NCI-H1436 treated with DMSO at 0.1 percent for 48 hours (cell line): ENCODE measurements around the gene BANF2.
"Not testable (repeated sequence)": the region's sequence is repeated elsewhere in the genome, so short reads cannot be mapped to it uniquely, and the experiment has no call there.

Experiments used
- DNase-seq: peaks from one replicate; lab custom pipeline; 2025; lab: John Stamatoyannopoulos, UW

BANF2 gene

GRCh38 chr20:17683218-17684076 lies 16.3 kb upstream of the BANF2 start:
- no peak for DNase-seq

GRCh38 chr20:17684077-17684888 lies 15.5 kb upstream of the BANF2 start:
- no peak for DNase-seq

GRCh38 chr20:17685168-17685567 lies 14.6 kb upstream of the BANF2 start:
- no peak for DNase-seq

- DNase-seq, result no peak
These were observed 12.0 kb upstream of the BANF2 start for GRCh38 chr20:17687800-17688199.

GRCh38 chr20:17688965-17689364 lies 10.8 kb upstream of the BANF2 start:
- DNase-seq, result no peak

- DNase-seq, result no peak
These were observed 9.6 kb upstream of the BANF2 start for GRCh38 chr20:17690144-17690543.

- no peak for DNase-seq
These were observed 8.0 kb upstream of the BANF2 start for GRCh38 chr20:17691758-17692157.

- DNase-seq, result no peak
These were observed 6.2 kb upstream of the BANF2 start for GRCh38 chr20:17693444-17694001.

GRCh38 chr20:17694767-17695166 lies 5.0 kb upstream of the BANF2 start:
- no peak for DNase-seq

- DNase-seq, result no peak
These were observed 3.5 kb upstream of the BANF2 start for GRCh38 chr20:17696287-17696686.

- DNase-seq, result no peak
These were observed 2.6 kb upstream of the BANF2 start for GRCh38 chr20:17697171-17697570.

- no peak for DNase-seq
These were observed 1.4 kb upstream of the BANF2 start for GRCh38 chr20:17698384-17698783.

- DNase-seq, result no peak
These were observed 871 bp downstream of the BANF2 start for GRCh38 chr20:17700637-17701036.

GRCh38 chr20:17701826-17702225 lies 2.1 kb downstream of the BANF2 start:
- no peak for DNase-seq

- DNase-seq, result no peak
These were observed 5.0 kb downstream of the BANF2 start for GRCh38 chr20:17704589-17705317.

GRCh38 chr20:17705916-17706315 lies 6.2 kb downstream of the BANF2 start:
- no peak for DNase-seq

GRCh38 chr20:17706632-17707031 lies 6.9 kb downstream of the BANF2 start:
- no peak for DNase-seq

GRCh38 chr20:17707951-17708350 lies 8.2 kb downstream of the BANF2 start:
- DNase-seq, result not testable (repeated sequence)

- DNase-seq, result no peak
These were observed 9.1 kb downstream of the BANF2 start for GRCh38 chr20:17708675-17709360.

GRCh38 chr20:17709361-17710293 lies 9.9 kb downstream of the BANF2 start:
- no peak for DNase-seq
